ENCODE measurements around the gene PADI2. TPM values are rescaled to one million over a fixed set of nuclear protein-coding genes. Genes with fewer than 3 reads are reported as not detected.

The PADI2 gene
- 3.5 and 5.6 TPM in 2 replicates for total RNA-seq (ENCODE audit: low replicate concordance)
- long read RNA-seq, partial matches to known transcripts, result 1 of 3 reads
- long read RNA-seq, other reads (novel, unspliced or antisense), result 0 of 3 reads

GRCh38 chr1:17119076-17119772 lies at the start of gene PADI2:
Gene PADI2, minus strand, starts transcription at chr1:17119451. Its CDS starts 80 bp downstream, at chr1:17119371.
- H3K9me3 Mint-ChIP-seq, result no peaks in the 10 kb centered on the region
- TF ChIP-seq CTCF (conservative IDR thresholded peaks at IDR 0.05), result no peak
- no peak within 1 kb of the TSS for H3K27ac Mint-ChIP-seq
- peak; percentile 78 for DNase-seq (ENCODE audit: extremely low spot score, unreplicated experiment)
- H3K36me3 Mint-ChIP-seq, result no peaks in the 10 kb centered on the region
- peaks cover 55% of the 10 kb centered on the region for H3K27me3 Mint-ChIP-seq
- peak within 1 kb of the TSS; percentile 69 for H3K4me3 Mint-ChIP-seq
- H3K4me1 Mint-ChIP-seq (ENCODE audit: unreplicated experiment), result peaks cover 18% of the 10 kb centered on the region

GRCh38 chr1:17168091-17168876 lies 49.0 kb upstream of the PADI2 start:
- Mint-ChIP-seq H3K27ac (no peak overlapping the region), H3K9me3 (peaks cover 5% of the 10 kb centered on the region), H3K4me3 (no peak overlapping the region), H3K27me3 (peaks cover 9% of the 10 kb centered on the region), H3K4me1 (ENCODE audit: unreplicated experiment) (peaks cover 2% of the 10 kb centered on the region), H3K36me3 (no peaks in the 10 kb centered on the region)
- no peak for DNase-seq (ENCODE audit: extremely low spot score, unreplicated experiment)
- no peak for TF ChIP-seq CTCF (conservative IDR thresholded peaks at IDR 0.05)

- H3K27ac Mint-ChIP-seq, result no peak overlapping the region
- H3K36me3 Mint-ChIP-seq, result no peaks in the 10 kb centered on the region
- no peak for TF ChIP-seq CTCF (conservative IDR thresholded peaks at IDR 0.05)
- no peaks in the 10 kb centered on the region for H3K9me3 Mint-ChIP-seq
- H3K27me3 Mint-ChIP-seq, result peaks cover 6% of the 10 kb centered on the region
- no peak overlapping the region for H3K4me3 Mint-ChIP-seq
- no peaks in the 10 kb centered on the region for H3K4me1 Mint-ChIP-seq (ENCODE audit: unreplicated experiment)
- DNase-seq (ENCODE audit: extremely low spot score, unreplicated experiment), result peak; percentile 24
Observed at GRCh38 chr1:17167786-17168090, 48.5 kb upstream of the PADI2 start.

GRCh38 chr1:17167041-17167785 lies 48.0 kb upstream of the PADI2 start:
- no peaks in the 10 kb centered on the region for H3K4me1 Mint-ChIP-seq (ENCODE audit: unreplicated experiment)
- H3K9me3 Mint-ChIP-seq, result no peaks in the 10 kb centered on the region
- no peak overlapping the region for H3K27ac Mint-ChIP-seq
- peaks cover 6% of the 10 kb centered on the region for H3K27me3 Mint-ChIP-seq
- no peak overlapping the region for H3K4me3 Mint-ChIP-seq
- H3K36me3 Mint-ChIP-seq, result no peaks in the 10 kb centered on the region
- TF ChIP-seq CTCF (conservative IDR thresholded peaks at IDR 0.05), result no peak
- peak; percentile 32 for DNase-seq (ENCODE audit: extremely low spot score, unreplicated experiment)

GRCh38 chr1:17165823-17166222 lies 46.6 kb upstream of the PADI2 start:
- no peak overlapping the region for H3K4me3 Mint-ChIP-seq
- peaks cover 6% of the 10 kb centered on the region for H3K27me3 Mint-ChIP-seq
- H3K9me3 Mint-ChIP-seq, result no peaks in the 10 kb centered on the region
- no peak for DNase-seq (ENCODE audit: extremely low spot score, unreplicated experiment)
- no peaks in the 10 kb centered on the region for H3K4me1 Mint-ChIP-seq (ENCODE audit: unreplicated experiment)
- no peaks in the 10 kb centered on the region for H3K36me3 Mint-ChIP-seq
- H3K27ac Mint-ChIP-seq, result no peak overlapping the region
- TF ChIP-seq CTCF (conservative IDR thresholded peaks at IDR 0.05), result no peak
